HG03565 (cell line): Measurements from ENCODE around the gene MYOZ1.
A peak's percentile ranks its signal among the peaks of the same experiment; 100 is the strongest.
"Not testable (repeated sequence)": the region's sequence is repeated elsewhere in the genome, so short reads cannot be mapped to it uniquely, and the experiment has no call there.

Experiments used
- ATAC-seq: cut with Tn5 transposase; IDR thresholded peaks from one replicate; pipeline ENCODE4 v1.9.1; 2021; ENCODE audit warnings: mild to moderate bottlenecking, moderate library complexity; ENCODE audit not compliant: unreplicated experiment

Gene MYOZ1

GRCh38 chr10:73647875-73648651 is 6.8 kb upstream of the MYOZ1 start:
- no peak for ATAC-seq

GRCh38 chr10:73647211-73647874 is 6.1 kb upstream of the MYOZ1 start:
- no peak for ATAC-seq

GRCh38 chr10:73646598-73647041 is 5.3 kb upstream of the MYOZ1 start:
- ATAC-seq, result no peak

GRCh38 chr10:73645251-73645650 is 4.0 kb upstream of the MYOZ1 start:
- ATAC-seq, result no peak

- ATAC-seq, result no peak
These were observed 3.5 kb upstream of the MYOZ1 start for GRCh38 chr10:73644767-73645166.

GRCh38 chr10:73644015-73644743 is 2.9 kb upstream of the MYOZ1 start:
- ATAC-seq, result no peak

- ATAC-seq, result no peak
These were observed 2.1 kb upstream of the MYOZ1 start for GRCh38 chr10:73643362-73643761.

- no peak for ATAC-seq
These were observed 2.0 kb downstream of the MYOZ1 start for GRCh38 chr10:73639286-73639685.

GRCh38 chr10:73635781-73636180 is 5.5 kb downstream of the MYOZ1 start:
- ATAC-seq, result no peak

- no peak for ATAC-seq
These were observed 6.9 kb downstream of the MYOZ1 start for GRCh38 chr10:73634421-73634820.

- no peak for ATAC-seq
These were observed 12.1 kb downstream of the MYOZ1 start for GRCh38 chr10:73629165-73629564.

GRCh38 chr10:73628405-73628804 is 12.9 kb downstream of the MYOZ1 start:
- no peak for ATAC-seq

GRCh38 chr10:73627300-73627699 is 14.0 kb downstream of the MYOZ1 start:
- no peak for ATAC-seq

- peak; percentile 97 for ATAC-seq
These were observed 15.2 kb downstream of the MYOZ1 start for GRCh38 chr10:73625884-73626752.

GRCh38 chr10:73625004-73625883 is 16.0 kb downstream of the MYOZ1 start:
- no peak for ATAC-seq

- no peak for ATAC-seq
These were observed 18.2 kb downstream of the MYOZ1 start for GRCh38 chr10:73623056-73623455.

- not testable (repeated sequence) for ATAC-seq
These were observed 20.3 kb downstream of the MYOZ1 start for GRCh38 chr10:73620974-73621373.

GRCh38 chr10:73617143-73617542 is 24.1 kb downstream of the MYOZ1 start:
- ATAC-seq, result not testable (repeated sequence)

- ATAC-seq, result no peak
These were observed 26.6 kb downstream of the MYOZ1 start for GRCh38 chr10:73614720-73615119.

- ATAC-seq, result no peak
These were observed 32.2 kb downstream of the MYOZ1 start for GRCh38 chr10:73609116-73609515.
